NCI-H1694 (cell line): ENCODE measurements around the gene CCT4.
A peak's percentile ranks its signal among the peaks of the same experiment; 100 is the strongest.
"Not testable (repeated sequence)": the region's sequence is repeated elsewhere in the genome, so short reads cannot be mapped to it uniquely, and the experiment has no call there.

ENCODE experiments used
- DNase-seq: peaks from one replicate; lab custom pipeline; 2025; lab: John Stamatoyannopoulos, UW

The CCT4 gene, protein sequence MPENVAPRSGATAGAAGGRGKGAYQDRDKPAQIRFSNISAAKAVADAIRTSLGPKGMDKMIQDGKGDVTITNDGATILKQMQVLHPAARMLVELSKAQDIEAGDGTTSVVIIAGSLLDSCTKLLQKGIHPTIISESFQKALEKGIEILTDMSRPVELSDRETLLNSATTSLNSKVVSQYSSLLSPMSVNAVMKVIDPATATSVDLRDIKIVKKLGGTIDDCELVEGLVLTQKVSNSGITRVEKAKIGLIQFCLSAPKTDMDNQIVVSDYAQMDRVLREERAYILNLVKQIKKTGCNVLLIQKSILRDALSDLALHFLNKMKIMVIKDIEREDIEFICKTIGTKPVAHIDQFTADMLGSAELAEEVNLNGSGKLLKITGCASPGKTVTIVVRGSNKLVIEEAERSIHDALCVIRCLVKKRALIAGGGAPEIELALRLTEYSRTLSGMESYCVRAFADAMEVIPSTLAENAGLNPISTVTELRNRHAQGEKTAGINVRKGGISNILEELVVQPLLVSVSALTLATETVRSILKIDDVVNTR

DNA sequence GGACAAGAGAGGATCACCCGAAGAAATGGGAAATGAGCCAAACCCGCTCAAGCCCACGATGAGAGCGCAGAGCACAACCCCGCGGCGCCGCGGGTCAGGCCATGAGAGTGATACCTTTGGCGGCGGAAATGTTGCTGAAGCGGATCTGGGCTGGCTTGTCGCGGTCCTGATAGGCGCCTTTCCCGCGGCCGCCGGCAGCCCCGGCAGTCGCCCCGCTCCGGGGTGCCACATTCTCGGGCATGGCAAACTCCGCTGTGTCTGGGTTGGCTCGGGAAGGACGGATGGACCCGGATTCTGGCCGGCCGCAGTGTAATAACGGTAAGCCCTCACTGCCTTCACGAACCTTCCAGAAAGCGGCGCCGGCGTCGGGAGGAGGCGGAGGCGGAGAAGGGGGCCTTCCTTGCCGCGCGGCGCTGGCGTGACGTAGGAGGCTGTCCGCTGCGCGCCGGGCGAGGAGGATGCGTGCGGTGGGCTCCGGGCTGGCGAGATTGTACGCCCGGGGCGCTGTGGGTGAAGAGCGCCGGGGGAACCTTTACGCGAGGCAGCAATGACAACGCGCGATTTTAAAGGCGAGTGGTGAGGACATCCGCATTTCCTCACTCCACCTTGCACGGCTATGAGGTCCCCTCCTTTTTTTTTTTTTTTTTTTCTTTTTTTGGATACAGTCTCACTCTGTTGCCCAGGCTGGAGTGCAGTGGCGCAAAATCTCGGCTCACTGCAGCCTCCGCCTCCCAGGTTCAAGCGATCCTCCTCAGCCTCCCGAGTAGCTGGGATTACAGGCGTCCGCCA lies at the start of gene CCT4:
Gene CCT4, minus strand, starts transcription at position 390 of the 789 bp plus-strand sequence. Its CDS starts 149 bp downstream, at position 241.
- DNase-seq: peak; percentile 77

DNA sequence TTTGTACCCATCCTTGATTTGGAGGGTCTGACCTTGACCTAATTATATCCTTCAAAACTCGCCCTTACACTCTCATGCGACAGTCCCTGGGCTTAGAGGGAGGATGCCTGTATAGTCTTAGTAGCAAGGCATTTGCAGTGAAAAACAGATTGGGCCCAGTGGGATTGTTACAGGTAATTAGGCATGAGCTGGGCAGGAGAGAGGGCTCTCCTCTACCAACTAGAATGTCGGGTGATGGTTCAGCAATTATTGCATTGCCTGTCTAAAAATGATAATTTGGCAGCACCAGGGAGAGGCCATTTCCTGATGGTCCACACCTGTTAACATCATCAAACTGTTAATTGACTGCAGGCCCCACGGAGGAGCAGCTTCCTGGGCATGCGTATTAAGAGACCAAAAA lies 49.4 kb upstream of the CCT4 start:
- no peak for DNase-seq

DNA sequence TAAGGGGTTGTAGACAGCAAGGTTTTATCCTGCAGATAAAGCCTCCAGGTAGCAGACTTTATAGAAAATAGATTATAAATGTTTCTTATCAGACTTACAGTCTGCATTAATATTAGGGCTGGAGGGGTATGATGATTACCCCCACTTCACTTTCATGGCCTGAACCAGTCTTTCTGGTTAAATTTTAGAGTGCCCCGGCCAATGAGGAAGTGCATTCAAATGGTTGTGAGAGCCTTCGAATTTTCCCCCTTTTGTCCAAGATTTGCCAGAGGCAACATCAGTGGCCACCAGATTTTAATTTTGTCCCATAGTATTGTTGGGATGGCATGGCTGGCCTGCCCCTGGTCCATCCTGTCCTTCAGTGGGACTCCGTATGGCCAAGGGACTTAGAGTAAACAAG lies 48.6 kb upstream of the CCT4 start:
- no peak for DNase-seq

DNA sequence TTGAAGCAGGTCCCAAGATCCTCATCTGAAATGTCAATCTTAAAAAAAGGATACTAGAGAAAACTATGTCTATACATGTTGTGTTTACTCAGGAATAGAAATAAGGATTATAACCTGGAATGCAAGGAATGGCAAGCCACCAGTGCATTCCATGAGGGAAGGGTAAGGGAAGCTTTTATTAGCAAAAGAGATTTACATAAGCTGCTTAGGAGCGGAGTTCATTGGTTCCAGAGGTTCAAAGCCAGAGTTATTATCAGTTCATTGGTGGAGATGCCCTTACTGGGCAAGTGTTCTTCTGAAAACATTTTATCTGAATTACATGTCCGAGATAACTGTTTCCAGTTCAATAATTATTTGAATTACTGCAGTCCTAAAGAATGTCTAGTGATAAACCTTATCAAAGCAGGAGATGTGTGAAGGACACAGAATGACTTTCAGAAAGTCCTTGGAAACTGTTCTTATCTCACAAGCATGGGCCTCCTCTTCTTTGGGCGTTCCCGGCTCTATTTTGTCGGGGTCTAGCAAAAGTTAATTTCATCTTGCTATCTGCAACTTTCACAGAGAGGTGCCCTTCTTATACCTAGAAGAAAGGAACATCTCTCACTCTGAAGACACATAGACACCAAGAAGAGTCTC lies 40.5 kb upstream of the CCT4 start:
- no peak for DNase-seq

GRCh38 chr2:61926531-61927477 lies 38.3 kb upstream of the CCT4 start:
- no peak for DNase-seq

DNA sequence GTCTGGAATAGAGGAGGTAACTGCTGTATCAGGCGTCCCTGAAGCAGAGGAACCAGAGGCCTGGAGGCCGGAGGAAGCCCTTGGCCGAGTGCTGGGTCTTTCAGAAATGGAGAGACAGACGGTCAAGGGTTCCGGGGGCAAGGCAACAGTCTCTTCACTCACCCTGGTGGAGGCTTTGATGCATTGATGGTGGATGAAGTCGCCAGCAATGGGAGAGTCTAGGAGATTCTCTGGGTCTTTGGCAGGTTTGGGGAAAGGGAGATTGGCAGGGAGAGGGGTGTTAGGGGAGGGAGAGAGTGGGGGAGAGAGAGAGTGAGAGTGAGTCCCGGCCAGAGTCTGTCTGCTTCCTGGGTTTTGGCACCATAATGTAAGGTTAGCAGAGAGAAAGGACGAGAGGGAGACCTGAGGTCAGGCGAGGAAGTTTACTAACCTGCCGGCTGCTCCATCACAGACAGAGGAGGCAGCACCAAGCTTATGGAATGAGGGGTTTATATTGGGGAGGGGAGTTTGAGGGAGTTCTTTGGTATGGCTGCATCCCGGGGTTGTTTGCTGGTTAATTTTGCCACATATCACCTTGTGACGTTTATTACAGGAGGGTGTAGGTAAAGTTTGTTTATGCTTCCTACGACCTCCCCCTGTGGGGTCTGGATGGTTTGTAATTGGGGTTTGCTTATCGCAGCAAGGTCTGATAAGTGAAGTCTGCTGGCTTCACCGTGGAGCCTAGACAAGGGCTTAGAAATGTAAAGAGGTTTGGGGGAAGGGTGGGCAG lies 36.6 kb upstream of the CCT4 start:
- no peak for DNase-seq

- no peak for DNase-seq
Measured at GRCh38 chr2:61922714-61923113, 34.3 kb upstream of the CCT4 start.

- DNase-seq: no peak
Measured at GRCh38 chr2:61920548-61920947, 32.1 kb upstream of the CCT4 start.

- not testable (repeated sequence) for DNase-seq
Measured at GRCh38 chr2:61914794-61915193, 26.3 kb upstream of the CCT4 start.

GRCh38 chr2:61911510-61911909 lies 23.1 kb upstream of the CCT4 start:
- DNase-seq: no peak

DNA sequence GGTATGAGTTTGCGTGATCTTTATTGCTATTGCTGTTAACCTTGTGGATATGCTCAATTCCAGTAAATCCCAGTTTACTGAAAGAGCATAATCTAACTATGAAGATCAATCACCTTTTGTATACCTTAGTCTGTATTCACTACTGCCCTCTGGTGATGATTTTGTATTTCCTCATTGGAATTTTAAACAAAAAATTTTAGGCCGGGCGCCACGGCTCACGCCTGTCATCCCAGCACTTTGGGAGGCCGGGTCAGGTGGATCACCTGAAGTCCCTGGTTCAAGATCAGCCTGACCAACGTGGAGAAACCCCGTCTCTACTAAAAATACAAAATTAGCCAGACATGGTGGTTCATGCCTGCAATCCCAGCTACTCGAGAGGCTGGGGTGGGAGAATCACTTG lies 22.1 kb upstream of the CCT4 start:
- DNase-seq: no peak

DNA sequence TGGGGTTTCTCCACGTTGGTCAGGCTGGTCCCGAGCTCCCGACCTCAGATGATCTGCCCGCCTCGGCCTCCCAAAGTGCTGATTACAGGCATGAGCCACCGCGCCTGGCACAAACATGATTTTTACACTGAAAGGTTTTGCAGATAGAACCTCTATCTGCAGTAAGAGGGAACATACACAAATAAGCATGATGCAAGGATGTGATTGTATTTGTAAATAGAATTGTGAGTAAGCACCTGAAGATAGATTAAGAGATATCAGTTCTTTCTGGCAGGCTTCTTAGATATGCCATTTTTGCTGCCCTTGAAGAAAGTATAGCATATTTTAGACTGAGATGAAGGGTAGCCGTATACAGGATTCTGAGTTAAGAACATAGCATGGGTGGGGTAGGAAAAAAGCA lies 20.7 kb upstream of the CCT4 start:
- no peak for DNase-seq

- no peak for DNase-seq
Measured at GRCh38 chr2:61906186-61906470, 17.7 kb upstream of the CCT4 start.

DNA sequence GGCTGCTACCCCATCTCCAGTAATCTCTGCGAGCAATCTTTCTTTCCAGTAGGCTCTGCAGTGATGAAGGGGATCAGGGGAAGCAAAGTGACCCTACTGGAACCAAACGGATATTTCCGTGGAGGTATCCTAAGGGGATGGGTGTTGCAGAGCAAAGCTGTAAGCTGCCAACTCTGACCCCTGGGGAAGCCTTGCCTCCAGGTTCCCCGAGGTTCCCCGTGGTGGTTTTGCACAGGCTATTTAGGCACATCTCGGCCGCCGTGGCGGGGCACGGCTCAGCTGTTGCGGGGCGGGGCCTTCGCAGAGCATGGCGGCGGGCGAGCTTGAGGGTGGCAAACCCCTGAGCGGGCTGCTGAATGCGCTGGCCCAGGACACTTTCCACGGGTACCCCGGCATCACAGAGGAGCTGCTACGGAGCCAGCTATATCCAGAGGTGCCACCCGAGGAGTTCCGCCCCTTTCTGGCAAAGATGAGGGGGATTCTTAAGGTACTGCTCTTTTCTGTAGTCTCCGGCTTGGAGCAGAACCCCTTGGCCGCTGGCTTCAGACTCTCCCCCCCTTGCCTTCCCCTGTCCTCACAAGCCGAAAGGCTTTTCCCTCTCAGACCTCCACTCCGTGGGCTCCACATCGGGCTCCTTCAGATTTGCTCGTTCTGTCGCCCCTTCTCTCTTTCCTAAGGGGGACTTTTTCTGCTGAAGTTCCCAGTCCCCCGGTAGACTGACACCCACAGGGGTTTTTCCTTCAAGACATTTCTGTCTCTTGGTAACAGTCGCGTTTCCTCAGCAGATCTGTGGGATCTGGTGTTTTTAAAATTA lies 17.1 kb upstream of the CCT4 start, which contains the start of gene COMMD1:
Gene COMMD1, plus strand, starts transcription at position 303 of the 814 bp plus-strand sequence. Its CDS starts 5 bp downstream, at position 308.
- DNase-seq: peak; percentile 30

DNA sequence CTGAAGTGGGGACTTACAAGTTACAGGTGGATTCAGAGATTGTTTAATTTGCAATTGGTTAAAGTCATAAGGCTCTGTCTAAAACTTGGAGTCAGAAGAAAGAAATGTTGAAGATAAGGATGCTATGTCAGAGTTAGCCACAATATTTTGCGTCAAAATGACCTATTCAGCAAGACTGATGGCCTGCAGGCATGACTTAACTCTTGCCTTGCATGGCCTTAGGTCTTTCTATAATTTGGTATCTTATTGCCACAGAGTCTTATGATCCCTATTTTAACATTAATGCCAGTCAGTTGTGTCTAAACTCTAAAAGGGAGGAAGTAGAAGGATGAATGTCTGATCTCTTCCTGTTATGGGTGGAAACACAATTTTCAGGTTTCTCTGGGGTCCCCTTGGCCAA lies 11.8 kb upstream of the CCT4 start:
- no peak for DNase-seq

- DNase-seq: peak; percentile 45
Measured at GRCh38 chr2:61898810-61899209, 10.4 kb upstream of the CCT4 start.

DNA sequence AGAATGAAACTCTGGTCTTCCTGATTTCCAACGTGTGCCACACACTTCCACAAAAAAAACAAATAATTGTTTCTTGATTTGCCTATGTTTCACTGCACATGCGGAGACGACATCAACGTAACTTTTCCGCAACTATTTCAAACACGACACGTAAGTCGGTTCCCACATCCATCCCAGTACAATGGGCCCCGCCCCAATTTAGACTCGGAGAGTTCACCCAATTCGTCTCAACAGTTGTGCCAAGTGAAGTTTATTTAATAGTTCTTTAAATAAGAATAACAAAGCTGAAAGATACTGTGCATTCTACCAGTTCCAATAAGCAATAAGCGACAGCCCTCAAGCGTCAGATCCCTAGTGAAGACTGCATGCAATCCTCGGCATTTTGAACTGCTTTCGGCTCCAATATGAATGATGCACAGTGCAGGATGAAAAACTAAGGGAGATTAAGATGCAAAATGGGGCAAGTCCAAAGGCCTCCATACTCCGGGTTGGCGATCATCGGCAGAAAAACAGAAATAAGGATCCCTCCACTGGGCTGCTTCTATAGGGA lies 664 bp downstream of the CCT4 start:
- DNase-seq: peak; percentile 21

DNA sequence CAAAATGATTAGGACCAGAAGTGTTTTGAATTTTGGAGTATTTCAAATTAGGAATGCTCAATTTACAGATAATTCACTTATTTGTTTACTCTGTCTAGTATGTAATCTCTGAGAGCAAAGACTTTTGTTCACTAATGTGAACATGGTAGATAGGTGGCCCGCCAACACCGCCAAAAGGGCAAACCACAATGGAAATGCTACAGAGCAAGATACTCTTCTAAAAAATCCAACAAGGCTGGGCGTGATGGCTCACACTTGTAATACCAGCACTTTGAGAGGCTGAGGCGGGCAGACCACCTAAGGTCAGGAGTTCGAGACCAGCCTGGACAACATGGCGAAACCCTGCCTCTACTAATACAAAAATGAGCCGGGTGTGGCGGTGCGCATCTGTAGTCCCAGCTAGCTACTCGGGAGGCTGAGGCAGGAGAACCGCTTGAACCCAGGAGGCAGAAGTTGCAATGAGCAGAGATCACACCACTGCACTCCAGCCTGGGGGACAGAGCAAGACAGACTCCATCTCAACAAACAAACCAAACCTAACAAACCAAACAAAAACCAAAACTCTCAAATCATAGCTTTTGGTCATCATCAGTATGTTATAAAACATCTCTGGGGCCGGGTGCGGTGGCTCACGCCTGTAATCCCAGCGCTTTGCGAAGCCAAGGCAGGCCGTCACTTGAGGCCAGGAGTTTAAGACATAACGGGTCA lies 2.4 kb downstream of the CCT4 start:
- no peak for DNase-seq

GRCh38 chr2:61882850-61883249 lies 5.6 kb downstream of the CCT4 start:
- DNase-seq: no peak
